KG1 (cell line): ENCODE results near the gene LRRC4C.

ENCODE experiments used
- DNase-seq: peaks from one replicate; lab custom pipeline; 2025; lab: John Stamatoyannopoulos, UW

LRRC4C gene

GRCh38 chr11:40099426-40100161, 1359.9 kb downstream of the LRRC4C start:
- peak; percentile 80 for DNase-seq

- DNase-seq: no peak
These were observed 1364.0 kb downstream of the LRRC4C start for GRCh38 chr11:40095446-40095845.

- no peak for DNase-seq
These were observed 1364.5 kb downstream of the LRRC4C start for GRCh38 chr11:40094954-40095353.

GRCh38 chr11:40080434-40080833, 1379.0 kb downstream of the LRRC4C start:
- DNase-seq: no peak
